Raji (cell line): ENCODE measurements around the gene GPRC5C.

Experiments
- POLR2A ChIP-seq: IDR thresholded peaks from 2 replicates; pipeline ENCODE4 v1.6.1; 2011; ENCODE audit warnings: low read depth, low read length, control low read depth; ENCODE audit not compliant: insufficient read depth

GPRC5C gene

DNA sequence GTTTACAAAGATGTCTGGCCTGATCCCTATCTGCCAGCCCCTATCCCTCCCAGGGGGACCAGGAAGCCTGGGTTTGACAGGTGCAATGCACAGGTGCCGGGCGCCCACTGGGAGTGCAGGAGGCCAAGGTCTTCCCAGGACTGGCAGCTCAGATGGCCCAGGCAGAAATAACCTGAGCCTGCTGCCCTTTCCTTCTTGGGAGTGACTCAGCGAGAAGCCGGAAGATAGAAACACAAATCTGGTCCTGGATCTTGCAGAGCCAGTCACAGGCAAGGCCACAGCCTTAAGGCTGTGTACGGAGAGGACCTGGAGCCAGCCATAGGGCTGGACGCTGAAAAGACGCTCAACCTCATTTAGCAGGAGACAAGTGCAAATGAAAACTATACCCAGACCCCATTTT, 36.9 kb upstream of the GPRC5C start:
- TF ChIP-seq POLR2A: no peak

DNA sequence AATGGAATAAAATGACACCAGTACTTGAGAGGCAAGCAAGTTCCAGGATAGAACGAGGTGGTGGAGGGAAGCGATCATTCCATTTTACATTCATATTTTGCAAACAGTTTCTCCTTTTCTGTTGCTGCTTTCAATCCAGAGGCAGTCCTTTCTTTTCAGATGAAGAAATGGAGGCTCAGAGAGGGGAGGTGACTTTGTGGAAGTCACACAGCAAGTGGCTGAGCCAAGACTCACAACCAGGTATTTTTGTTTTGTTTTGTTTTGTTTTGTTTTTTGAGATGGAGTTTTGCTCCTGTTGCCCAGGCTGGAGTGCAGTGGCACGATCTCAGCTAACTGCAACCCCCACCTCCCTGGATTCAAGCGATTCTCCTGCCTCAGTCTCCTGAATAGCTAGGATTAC, 35.3 kb upstream of the GPRC5C start:
- no peak for TF ChIP-seq POLR2A

DNA sequence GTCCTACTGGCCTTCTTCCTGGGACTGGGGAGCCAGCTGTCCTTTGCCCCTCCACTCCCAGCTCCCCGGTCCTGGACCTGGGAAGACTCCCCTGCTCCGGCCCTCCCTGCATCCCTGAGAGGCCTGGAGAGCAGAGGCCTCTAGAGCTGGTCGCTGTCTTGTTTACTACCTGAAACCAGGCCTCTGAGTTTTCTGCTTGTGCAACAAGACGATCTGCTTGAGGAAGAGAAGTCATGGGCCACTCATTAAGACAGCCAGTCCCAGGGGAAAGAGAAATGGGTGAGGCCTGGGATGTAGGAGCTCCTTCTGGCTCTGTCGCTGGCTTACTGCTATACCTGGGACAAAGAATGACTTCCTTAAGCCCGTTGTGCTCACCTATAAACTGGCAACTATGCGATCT, 29.8 kb upstream of the GPRC5C start:
- no peak for TF ChIP-seq POLR2A

DNA sequence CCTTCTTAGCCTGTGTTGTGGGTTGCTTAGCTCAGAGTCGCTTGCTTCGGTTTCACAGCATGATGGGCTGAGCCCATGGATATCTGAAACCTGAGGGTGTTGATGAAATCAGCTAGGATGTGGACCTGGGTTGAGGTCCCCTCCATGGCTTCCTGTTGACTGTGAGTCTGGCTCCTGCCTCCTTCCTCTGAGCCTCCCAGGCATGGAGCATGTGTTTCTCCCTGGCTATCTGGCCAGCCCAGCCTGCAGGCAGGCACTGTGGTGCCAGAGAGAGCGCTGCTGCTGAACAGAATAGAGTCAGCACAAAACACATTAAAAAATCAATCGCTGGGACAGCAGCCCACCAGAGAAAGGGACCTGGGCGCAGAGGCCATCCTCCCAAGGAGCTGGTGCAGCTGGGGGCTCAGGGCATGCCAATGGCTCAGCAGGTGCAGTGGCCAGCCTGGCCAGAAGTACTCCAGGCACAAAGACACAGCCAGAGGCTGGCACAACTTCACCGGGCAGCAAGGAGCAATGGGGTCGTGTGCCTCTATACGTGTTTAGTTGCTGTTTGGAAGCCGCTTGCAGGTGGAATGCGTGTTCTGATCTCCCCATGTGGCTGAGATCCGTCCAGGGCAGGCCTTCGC, 28.3 kb upstream of the GPRC5C start:
- TF ChIP-seq POLR2A: no peak

DNA sequence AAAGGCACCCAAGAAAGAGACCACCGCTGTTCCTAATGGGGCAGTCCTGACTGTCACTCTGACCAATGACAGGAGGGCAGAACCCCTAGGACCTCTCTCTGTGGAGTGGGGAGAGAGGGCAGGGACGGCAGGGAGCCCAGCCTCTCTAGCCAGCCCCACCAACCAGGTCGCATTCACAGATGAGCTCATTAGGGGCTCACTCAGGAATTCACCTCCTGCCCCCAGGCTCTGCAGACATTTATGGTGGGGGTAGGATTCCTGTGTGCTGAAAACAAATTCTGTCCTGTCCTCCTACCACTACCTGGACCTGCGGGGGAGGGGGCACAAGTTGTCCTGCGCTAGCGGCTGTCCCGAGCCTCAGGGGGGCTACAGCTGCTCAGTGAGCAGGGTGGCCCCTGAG, 27.7 kb upstream of the GPRC5C start:
- TF ChIP-seq POLR2A: no peak

DNA sequence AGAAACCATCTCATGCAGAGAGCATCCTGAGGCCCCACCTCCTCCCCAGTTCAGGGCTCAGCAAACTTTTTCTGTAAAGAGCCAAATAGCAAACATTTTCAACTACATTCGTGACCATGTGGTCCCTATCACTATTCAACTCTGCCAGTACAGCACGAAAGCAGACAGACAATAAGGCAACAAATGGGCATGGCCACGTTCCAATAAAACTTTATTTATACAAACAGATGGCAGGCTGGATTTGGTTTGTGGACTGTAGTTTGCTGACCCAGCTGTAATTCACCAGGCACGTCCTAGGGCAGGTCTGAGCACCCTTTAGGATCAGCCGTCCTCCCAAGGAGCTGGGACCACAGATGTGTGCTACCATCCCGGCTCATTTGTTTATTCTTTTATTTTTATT, 27.1 kb upstream of the GPRC5C start:
- no peak for TF ChIP-seq POLR2A

DNA sequence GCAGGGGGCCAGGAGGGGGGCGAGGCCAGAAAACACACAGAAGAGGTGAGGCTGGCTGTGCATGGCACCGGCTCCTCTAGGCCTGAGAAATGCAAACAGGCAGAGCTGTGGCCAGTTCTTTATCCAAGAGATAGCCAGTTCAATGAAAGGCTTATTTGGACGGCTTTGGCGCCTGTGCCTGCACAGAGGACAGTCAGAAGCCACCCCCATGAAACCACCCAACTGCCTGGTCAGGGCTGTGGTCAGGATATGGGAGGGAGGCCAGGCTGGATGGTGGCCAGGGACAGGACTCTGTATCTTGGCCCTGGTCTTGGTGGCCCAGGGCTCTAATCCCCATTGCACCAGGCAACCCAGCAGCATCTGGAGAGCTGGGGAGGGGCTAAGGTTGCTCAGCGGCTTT, 24.5 kb upstream of the GPRC5C start:
- no peak for TF ChIP-seq POLR2A

DNA sequence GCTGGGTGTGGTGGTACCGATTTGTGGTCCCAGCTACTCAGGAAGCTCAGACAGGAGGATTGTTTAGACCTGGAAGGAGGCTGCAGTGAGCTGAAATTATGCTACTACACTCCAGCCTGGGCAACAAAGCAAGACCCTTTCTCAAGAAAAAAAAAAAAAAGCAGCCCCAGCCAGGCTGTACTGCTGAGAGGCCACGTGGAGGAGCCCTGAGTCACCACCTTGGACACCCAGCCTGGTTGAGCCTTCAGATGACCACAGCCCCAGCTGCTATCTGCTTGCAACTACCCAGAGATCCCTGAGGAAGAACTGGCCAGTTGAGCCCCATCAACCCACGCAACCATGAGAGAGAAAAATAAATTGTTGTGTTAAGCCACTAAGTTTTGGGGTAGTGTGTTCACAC, 23.6 kb upstream of the GPRC5C start:
- TF ChIP-seq POLR2A: no peak

DNA sequence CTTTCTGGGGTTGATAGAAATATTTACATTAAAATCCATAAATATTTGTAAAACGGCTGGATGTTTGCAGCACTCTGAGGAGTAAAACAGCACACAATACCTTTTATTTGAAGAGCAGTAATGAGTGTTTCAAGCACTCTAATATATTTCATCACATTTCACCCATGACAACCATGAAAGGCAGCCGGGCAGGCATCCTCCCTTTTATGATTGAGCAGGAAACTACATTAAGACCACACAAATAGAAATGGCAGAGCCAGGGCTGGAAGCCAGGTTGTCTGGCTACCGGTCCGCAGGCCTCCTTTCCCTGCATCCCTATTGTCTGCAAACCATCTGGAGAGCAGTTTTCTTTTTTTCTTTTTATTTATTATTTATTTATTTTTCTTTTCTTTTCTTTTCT, 23.1 kb upstream of the GPRC5C start:
- TF ChIP-seq POLR2A: no peak

DNA sequence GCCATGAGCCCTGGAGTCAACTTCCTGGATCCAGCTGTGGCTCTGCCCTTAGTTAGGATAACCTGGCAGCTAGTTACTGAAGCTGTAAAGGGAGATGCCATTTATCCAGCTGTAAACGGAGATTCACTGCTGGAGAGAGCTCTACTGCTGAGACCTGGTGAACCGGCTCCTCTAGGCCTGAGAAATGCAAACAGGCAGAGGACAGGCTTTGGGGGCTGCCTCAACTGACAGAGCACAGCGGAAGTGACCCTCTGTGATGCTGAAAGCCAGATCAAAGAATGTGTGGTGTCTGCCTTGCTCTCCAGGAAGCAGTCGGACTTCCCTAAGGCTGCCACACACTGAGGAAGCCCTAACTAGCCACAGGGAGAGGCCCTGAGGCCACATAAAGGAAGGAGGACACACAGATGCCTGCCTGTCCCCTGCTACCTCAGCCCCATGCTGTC, 21.9 kb upstream of the GPRC5C start:
- TF ChIP-seq POLR2A: no peak

DNA sequence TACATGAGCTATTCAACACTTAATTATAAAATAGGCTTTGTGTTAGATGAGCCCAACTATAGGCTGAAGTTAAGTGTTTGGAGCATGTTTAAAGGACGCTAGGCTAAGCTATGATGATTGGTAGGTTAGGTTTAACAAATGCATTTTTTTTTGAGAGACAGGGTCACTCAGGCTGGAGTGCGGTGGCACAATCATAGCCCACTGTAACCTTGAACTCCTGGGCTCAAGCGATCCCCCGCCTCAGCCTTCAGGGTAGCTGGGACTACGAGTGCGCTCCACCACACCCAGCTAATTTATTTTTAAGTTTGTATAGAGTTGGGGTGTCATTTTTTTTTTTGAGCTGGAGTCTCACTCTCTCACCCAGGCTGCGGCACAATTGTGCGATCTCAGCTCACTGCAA, 19.3 kb upstream of the GPRC5C start:
- no peak for TF ChIP-seq POLR2A

DNA sequence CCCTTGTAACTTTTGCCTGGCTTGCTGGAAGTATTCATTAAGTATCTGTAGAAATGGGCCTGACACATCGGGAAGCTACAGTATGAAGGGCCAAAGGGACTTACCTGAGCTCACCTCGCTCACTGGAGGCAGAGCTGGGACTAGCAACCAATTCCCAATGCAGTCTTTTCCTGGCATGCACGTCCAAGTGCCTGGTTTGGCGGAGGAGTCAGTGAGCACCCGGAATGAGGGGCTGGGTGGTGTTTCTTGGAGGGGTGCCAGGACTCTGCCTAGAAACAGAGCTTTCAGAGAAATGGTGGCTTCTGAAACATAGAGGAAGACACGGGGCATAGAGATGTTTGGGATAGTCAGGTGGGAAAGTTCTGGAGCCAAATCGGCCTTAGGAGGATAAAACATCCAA, 18.4 kb upstream of the GPRC5C start:
- no peak for TF ChIP-seq POLR2A

DNA sequence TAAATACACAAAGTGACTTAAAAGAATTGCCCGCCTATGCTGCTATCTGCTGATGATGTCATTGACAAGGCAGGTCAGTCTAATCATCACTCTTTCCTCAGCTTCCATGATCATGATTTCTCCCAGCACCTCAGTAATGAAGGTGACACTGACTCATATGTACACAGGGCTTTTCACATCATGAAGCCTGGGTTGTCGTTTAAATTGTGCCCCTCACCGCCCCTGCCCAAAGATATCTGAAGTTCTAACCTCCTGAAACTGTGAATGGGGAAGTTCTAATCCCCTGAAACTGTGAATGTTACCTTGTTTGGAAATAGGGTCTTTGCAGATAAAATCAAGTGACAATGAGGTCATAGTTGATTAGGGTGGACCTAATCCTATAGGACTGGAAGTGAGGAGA, 17.4 kb upstream of the GPRC5C start:
- no peak for TF ChIP-seq POLR2A

DNA sequence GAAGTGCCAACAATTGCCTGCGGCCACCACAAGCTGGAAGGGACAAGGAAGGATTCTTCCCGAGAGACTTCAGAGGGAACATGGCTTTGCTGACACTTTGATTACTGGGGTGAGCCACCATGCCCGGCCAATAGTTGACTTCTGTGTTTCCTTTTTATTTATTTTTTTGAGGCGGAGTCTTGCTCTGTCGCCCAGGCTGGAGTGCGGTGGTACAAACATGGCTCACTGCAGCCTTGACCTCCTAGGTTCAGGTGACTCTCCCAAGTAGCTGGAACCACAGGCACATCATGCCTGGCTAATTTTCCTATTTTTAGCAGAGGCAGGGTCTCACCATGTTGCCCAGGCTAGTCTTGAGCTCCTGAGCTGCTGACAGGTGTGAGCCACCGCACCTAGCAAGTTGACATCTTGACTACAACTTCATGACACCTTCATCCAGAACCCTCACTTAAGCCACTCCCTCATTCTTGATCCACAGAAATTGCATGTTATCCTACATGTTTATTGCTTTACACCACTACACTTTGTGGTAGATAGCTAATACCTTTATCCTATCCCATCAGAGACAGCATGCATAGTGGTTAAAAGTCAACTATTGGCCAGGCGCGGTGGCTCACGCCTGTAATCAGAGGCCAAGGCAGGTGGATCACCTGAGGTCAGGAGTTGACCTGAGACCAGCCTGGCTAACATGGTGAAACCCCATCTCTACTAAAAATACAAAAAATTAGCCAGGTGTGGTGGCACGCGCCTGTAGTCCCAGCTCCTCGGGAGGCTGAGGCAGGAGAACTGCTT, 16.1 kb upstream of the GPRC5C start:
- TF ChIP-seq POLR2A: no peak

DNA sequence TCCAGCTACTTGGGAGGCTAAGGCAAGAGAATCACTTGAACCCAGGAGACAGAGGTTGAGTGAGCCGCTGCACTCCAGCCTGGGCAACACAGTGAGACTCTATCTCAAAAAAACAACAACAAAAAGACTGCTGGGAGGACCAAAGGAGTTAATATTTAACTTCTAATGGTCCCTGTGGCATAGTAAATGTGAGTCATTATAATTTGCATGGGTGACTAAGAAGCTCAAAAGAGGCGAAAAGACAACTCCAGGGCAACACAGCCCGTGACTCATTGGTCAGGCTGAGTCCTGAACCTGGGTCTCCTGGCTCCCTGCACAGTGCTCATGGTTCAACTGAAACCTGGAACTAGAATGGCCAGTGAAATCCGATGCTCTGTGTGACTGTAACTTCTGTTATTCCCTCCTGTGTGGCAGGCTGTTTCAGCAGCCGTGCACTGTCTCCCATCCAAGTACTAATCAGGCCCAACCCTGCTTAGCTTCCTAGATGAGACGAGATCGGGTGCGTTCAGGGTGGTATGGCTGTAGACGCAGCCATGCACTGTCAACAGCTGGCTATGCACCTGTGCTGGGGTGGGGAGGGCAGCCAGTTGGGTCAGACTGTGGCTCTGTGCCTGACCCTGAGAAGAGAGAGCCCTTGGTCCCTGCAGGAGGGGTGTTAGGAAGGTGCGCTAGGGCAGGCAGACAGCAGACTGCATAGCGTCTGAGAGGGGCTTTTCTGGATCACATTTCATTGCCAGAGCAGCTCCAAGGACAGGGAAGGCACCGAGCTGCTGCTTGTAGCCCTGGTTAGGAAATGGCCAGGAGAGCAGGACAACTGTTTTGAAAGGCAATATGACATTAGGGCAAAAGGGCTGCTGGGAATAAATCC, 14.5 kb upstream of the GPRC5C start:
- no peak for TF ChIP-seq POLR2A

DNA sequence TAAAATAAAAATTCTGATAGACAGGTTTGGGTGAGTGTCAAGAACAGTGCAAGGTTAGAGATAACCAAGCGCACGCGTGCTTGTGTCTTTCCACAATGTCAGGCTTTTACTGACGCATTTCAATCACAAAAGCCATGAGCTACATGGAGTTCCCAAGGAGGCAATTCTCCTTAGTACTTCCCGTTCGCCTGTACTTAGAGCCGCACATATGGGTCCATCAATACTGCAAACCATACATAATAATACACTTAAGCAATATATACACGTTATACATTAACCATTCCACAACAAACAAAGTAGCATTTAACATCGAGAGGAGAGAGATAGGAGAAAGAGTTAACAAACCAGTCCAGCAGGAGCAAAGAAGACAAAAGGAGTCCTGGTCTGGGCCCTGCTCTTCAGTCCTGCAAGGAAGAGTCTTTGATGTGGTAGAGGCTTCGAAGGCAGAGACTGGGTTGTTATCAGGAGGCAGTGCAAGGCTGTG, 11.9 kb upstream of the GPRC5C start:
- no peak for TF ChIP-seq POLR2A
